GM12878 (cell line): ENCODE measurements around the gene AGBL4. TPM values are rescaled to one million over a fixed set of nuclear protein-coding genes. Genes with fewer than 3 reads are reported as not detected.

Experiments used
- ATAC-seq: fragments of 200-7000 bp; cut with Tn5 transposase; 3 replicates; pipeline ENCODE4 v1.9.1; 2020; ENCODE audit warnings: mild to moderate bottlenecking, moderate library complexity
- BruUV-seq: library from RNA; stranded (reverse); fragments of 400-500 nt; replicated peaks from 2 replicates; lab custom pipeline; 2021; lab: Mats Ljungman, UMichigan
- CTCF ChIA-PET: fragments of 300-600 bp; sonication (Branson Sonifier 250); formaldehyde crosslinking; extraction: SDS; loops from one replicate; lab custom pipeline; 2021; ENCODE audit warnings: inconsistent platforms; lab: Yijun Ruan, JAX
- POLR2A ChIA-PET: fragments of 350-600 bp; formaldehyde crosslinking; extraction: SDS; loops from one replicate; lab custom pipeline; 2021; ENCODE audit warnings: inconsistent platforms; lab: Charles Lee
- RAD21 ChIA-PET: fragments of 300-600 bp; sonication (Branson Sonifier 250); formaldehyde crosslinking; loops from one replicate; lab custom pipeline; 2023; ENCODE audit warnings: antibody characterized with exemption; ENCODE audit not compliant: unreplicated experiment; lab: Charles Lee
- SMC1A ChIA-PET: fragments of 300-600 bp; sonication (Branson Sonifier 250); formaldehyde crosslinking; loops from one replicate; lab custom pipeline; 2023; ENCODE audit not compliant: unreplicated experiment, uncharacterized antibody; lab: Charles Lee
- DNase-seq: peaks from one replicate; pipeline ENCODE4 v3.0.0-alpha.2; 2011; ENCODE audit warnings: low read depth, low spot score
- FAIRE-seq: peaks from 3 replicates; lab custom pipeline; 2011; peaks lifted over from hg19 to GRCh38; lab: Jason Lieb, UNC
- H2AFZ ChIP-seq: 2 replicates; pipeline ENCODE4 v1.6.0; 2011; ENCODE audit warnings: low read depth, low read length, control low read depth; ENCODE audit not compliant: control insufficient read depth
- H3K27ac ChIP-seq: 2 replicates; pipeline ENCODE4 v1.5.1; 2011; ENCODE audit warnings: control low read depth; ENCODE audit not compliant: control insufficient read depth, insufficient read depth
- H3K27me3 ChIP-seq, 2 experiments: replicated peaks in 1 of 2; 2 replicates each; pipeline versions ENCODE4 v1.6.0 to v1.6.1; 2011; ENCODE audit warnings: low read length in 1 of 2; ENCODE audit not compliant: control insufficient read depth in 2 of 2, insufficient read depth in 2 of 2
- H3K36me3 ChIP-seq, 2 experiments: 2 replicates each; pipeline ENCODE4 v1.5.1; 2011; ENCODE audit warnings: low read length in 1 of 2; ENCODE audit not compliant: control insufficient read depth in 2 of 2, insufficient read depth in 2 of 2
- H3K4me1 ChIP-seq: 2 replicates; pipeline ENCODE4 v1.6.1; 2011; ENCODE audit warnings: mild to moderate bottlenecking, low read length, moderate library complexity, mixed read lengths; ENCODE audit not compliant: control insufficient read depth, insufficient read depth
- H3K4me2 ChIP-seq: 2 replicates; pipeline ENCODE4 v1.6.0; 2011; ENCODE audit warnings: control low read depth; ENCODE audit not compliant: control insufficient read depth, insufficient read depth
- H3K4me3 ChIP-seq: fragments of 200-600 bp; sonication (generic); 2 replicates; pipeline ENCODE4 v1.5.1; 2016
- H3K79me2 ChIP-seq: 2 replicates; pipeline ENCODE4 v1.6.0; 2011; ENCODE audit warnings: low read length; ENCODE audit not compliant: control insufficient read depth, insufficient read depth
- H3K9ac ChIP-seq: 2 replicates; pipeline ENCODE4 v1.8.0; 2011; ENCODE audit warnings: low read length, control low read depth, mixed read lengths; ENCODE audit not compliant: control insufficient read depth, insufficient read depth
- H3K9me3 ChIP-seq: replicated peaks from 3 replicates; pipeline ENCODE4 v1.5.1; 2011; ENCODE audit warnings: mild to moderate bottlenecking, low read length; ENCODE audit not compliant: control insufficient read depth, insufficient read depth
- H4K20me1 ChIP-seq: 2 replicates; pipeline ENCODE4 v1.6.0; 2011; ENCODE audit not compliant: control insufficient read depth, insufficient read depth
- ATF7 ChIP-seq: fragments of 450-650 bp; IDR thresholded peaks from 2 replicates; pipeline ENCODE4 v1.6.1; 2016; ENCODE audit warnings: low read depth, mild to moderate bottlenecking
- BHLHE40 ChIP-seq, 2 experiments: fragments of 450-650 bp in 1 of 2; IDR thresholded peaks; 2 replicates each; pipeline ENCODE4 v1.6.1; 2011 to 2017; ENCODE audit warnings: low read depth in 2 of 2, borderline replicate concordance in 1 of 2, improper control_type of control experiment in 1 of 2, low read length in 1 of 2, mild to moderate bottlenecking in 1 of 2
- CBFB ChIP-seq: IDR thresholded peaks from 2 replicates; pipeline ENCODE4 v1.6.1; 2016; ENCODE audit warnings: antibody characterized with exemption, low read depth
- EGR1 ChIP-seq, 2 experiments: IDR thresholded peaks; 1 replicate in 1 of 2; 2 replicates in 1 of 2; pipeline ENCODE4 v1.6.1; 2011 to 2012; ENCODE audit warnings: low read depth in 2 of 2, low read length in 2 of 2, borderline replicate concordance in 1 of 2, mild to moderate bottlenecking in 1 of 2, moderate library complexity in 1 of 2
- HCFC1 ChIP-seq: fragments of 150-350 bp; IDR thresholded peaks from 2 replicates; pipeline ENCODE4 v1.6.1; 2014; ENCODE audit warnings: low read length
- HDGF ChIP-seq: fragments of 450-650 bp; IDR thresholded peaks from 2 replicates; pipeline ENCODE4 v1.6.1; 2016; ENCODE audit warnings: antibody characterized with exemption
- KDM1A ChIP-seq: fragments of 200-600 bp; sonication (generic); IDR thresholded peaks from 2 replicates; pipeline ENCODE4 v1.6.1; 2016; ENCODE audit warnings: borderline replicate concordance
- NR2F1 ChIP-seq: fragments of 450-650 bp; conservative IDR thresholded peaks from 2 replicates; pipeline ENCODE4 v1.6.1; 2017; ENCODE audit warnings: mild to moderate bottlenecking
- REST ChIP-seq: IDR thresholded peaks from 2 replicates; pipeline ENCODE4 v1.6.1; 2012; ENCODE audit warnings: mild to moderate bottlenecking, low read depth, low read length
- WGBS: methylation state at CpG from one replicate; pipeline ENCODE4 v1.1.6; 2016; ENCODE audit warnings: low lambda C conversion rate; ENCODE audit not compliant: insufficient replicate concordance, insufficient coverage; ENCODE audit errors: missing lambda C conversion rate; 5-methylcytosine and 5-hydroxymethylcytosine counted together
- in situ Hi-C: fragments of 300-500 bp; cut with MboI; formaldehyde crosslinking; loops from 9 replicates; pipeline ENCODE4 v1.14.3; 2018; ENCODE audit warnings: mixed read lengths
- intact Hi-C: fragments of 100-400 bp; cut with micrococcal nuclease; formaldehyde crosslinking; loops from one replicate; pipeline ENCODE4 v1.14.2; 2022; ENCODE audit not compliant: unreplicated experiment
- polyA plus RNA-seq, 11 experiments: library from polyadenylated mRNA; depleted of rRNA in 4 of 11; unstranded in 6 of 11; stranded (reverse) in 5 of 11; fragments of >200 nt; fragmentation: Nextera tagmentation in 4 of 11; fragmentation: Illumina TruSeq in 1 of 11; extraction: Ambion mirVana in 4 of 11; extraction: Trizol in 1 of 11; gene quantifications; 1 replicate in 1 of 11; 2 replicates in 10 of 11; pipeline versions ENCODE4 v1.2.1 to v1.2.3, GENCODE V29; 2011 to 2016; ENCODE audit warnings: inconsistent platforms in 2 of 11, missing spikeins in 2 of 11, low read depth in 1 of 11
- total RNA-seq, 4 experiments: library from RNA; depleted of rRNA in 3 of 4; stranded (reverse); fragments of >200 nt in 3 of 4; fragmentation: Illumina TruSeq in 1 of 4; extraction: Trizol in 1 of 4; gene quantifications; 2 replicates each; pipeline versions ENCODE4 v1.2.1 to v1.2.3, GENCODE V29; 2013 to 2021
- TF ChIP-seq, protein P1 (sequence below): IDR thresholded peaks from 2 replicates; pipeline ENCODE4 v1.6.1; 2012; ENCODE audit warnings: low read length, inconsistent platforms
- TF ChIP-seq, protein P2 (sequence below): IDR thresholded peaks from 2 replicates; pipeline ENCODE4 v1.6.1; 2011; ENCODE audit warnings: low read depth, mild to moderate bottlenecking, low read length, moderate library complexity, borderline replicate concordance; ENCODE audit errors: extremely low read depth
- TF ChIP-seq, protein P3 (sequence below): fragments of 450-650 bp; IDR thresholded peaks from 2 replicates; pipeline ENCODE4 v1.6.1; 2017; ENCODE audit warnings: low read depth, mild to moderate bottlenecking, moderate library complexity
- TF ChIP-seq, protein P4 (sequence below): fragments of 450-650 bp; conservative IDR thresholded peaks from 2 replicates; pipeline ENCODE4 v1.6.1; 2017; ENCODE audit warnings: mild to moderate bottlenecking, moderate library complexity

Gene AGBL4
- total and polyA plus RNA-seq, 10 of the 15 experiments (the other 5 are each of a cell fraction or from before 2014, with no cell fraction given): 0.31 TPM; not detected in 9

- in situ Hi-C loops: no loop called here
Measured at GRCh38 chr1:48527051-48527450, 1496.7 kb downstream of the AGBL4 start.

More at GRCh38 chr1:48527051-48527450, 1496.7 kb downstream of the AGBL4 start:
- Histone ChIP-seq H3K79me2 (no peaks in the 10 kb centered on the region), H2AFZ (no peak overlapping the region), H4K20me1 (no peaks in the 10 kb centered on the region), H3K4me1 (no peaks in the 10 kb centered on the region), H3K4me3 (no peak overlapping the region), H3K9me3 (no peaks in the 10 kb centered on the region), H3K4me2 (no peak overlapping the region), H3K27me3 (no peaks in the 10 kb centered on the region), H3K27ac (no peak overlapping the region), H3K9ac (no peak overlapping the region), H3K36me3 (no peaks in the 10 kb centered on the region)
- POLR2A ChIA-PET: no interaction called here
- FAIRE-seq (no peak), ATAC-seq (no peak), DNase-seq (no peak)
- TF ChIP-seq HCFC1: no peak
- no peak for TF ChIP-seq KDM1A
- no peak for TF ChIP-seq BHLHE40 (IDR thresholded peaks at IDR 0.05; ENCODE audit: borderline replicate concordance in 1 of 2, low read depth in 2 of 2, low read length in 1 of 2)
- TF ChIP-seq, protein P1, sequence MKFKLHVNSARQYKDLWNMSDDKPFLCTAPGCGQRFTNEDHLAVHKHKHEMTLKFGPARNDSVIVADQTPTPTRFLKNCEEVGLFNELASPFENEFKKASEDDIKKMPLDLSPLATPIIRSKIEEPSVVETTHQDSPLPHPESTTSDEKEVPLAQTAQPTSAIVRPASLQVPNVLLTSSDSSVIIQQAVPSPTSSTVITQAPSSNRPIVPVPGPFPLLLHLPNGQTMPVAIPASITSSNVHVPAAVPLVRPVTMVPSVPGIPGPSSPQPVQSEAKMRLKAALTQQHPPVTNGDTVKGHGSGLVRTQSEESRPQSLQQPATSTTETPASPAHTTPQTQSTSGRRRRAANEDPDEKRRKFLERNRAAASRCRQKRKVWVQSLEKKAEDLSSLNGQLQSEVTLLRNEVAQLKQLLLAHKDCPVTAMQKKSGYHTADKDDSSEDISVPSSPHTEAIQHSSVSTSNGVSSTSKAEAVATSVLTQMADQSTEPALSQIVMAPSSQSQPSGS: no peak
- no peak for TF ChIP-seq ATF7
- TF ChIP-seq, protein P2, sequence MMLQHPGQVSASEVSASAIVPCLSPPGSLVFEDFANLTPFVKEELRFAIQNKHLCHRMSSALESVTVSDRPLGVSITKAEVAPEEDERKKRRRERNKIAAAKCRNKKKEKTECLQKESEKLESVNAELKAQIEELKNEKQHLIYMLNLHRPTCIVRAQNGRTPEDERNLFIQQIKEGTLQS: no peak
- TF ChIP-seq EGR1 (IDR thresholded peaks at IDR 0.05; ENCODE audit: borderline replicate concordance in 1 of 2, low read depth in 2 of 2, low read length in 2 of 2): no peak
- no peak for TF ChIP-seq HDGF
- no peak for TF ChIP-seq CBFB
- TF ChIP-seq NR2F1: no peak
- no peak for TF ChIP-seq REST
- TF ChIP-seq, protein P3, sequence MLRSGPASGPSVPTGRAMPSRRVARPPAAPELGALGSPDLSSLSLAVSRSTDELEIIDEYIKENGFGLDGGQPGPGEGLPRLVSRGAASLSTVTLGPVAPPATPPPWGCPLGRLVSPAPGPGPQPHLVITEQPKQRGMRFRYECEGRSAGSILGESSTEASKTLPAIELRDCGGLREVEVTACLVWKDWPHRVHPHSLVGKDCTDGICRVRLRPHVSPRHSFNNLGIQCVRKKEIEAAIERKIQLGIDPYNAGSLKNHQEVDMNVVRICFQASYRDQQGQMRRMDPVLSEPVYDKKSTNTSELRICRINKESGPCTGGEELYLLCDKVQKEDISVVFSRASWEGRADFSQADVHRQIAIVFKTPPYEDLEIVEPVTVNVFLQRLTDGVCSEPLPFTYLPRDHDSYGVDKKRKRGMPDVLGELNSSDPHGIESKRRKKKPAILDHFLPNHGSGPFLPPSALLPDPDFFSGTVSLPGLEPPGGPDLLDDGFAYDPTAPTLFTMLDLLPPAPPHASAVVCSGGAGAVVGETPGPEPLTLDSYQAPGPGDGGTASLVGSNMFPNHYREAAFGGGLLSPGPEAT: no peak
- TF ChIP-seq, protein P4, sequence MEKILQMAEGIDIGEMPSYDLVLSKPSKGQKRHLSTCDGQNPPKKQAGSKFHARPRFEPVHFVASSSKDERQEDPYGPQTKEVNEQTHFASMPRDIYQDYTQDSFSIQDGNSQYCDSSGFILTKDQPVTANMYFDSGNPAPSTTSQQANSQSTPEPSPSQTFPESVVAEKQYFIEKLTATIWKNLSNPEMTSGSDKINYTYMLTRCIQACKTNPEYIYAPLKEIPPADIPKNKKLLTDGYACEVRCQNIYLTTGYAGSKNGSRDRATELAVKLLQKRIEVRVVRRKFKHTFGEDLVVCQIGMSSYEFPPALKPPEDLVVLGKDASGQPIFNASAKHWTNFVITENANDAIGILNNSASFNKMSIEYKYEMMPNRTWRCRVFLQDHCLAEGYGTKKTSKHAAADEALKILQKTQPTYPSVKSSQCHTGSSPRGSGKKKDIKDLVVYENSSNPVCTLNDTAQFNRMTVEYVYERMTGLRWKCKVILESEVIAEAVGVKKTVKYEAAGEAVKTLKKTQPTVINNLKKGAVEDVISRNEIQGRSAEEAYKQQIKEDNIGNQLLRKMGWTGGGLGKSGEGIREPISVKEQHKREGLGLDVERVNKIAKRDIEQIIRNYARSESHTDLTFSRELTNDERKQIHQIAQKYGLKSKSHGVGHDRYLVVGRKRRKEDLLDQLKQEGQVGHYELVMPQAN: no peak
- no TSS peak for BruUV-seq
- 29% methylated on average over 5 of the region's 5 CpGs for WGBS
- intact Hi-C loops: no loop called here
- RAD21 ChIA-PET: no interaction called here
- SMC1A ChIA-PET: no interaction called here
- CTCF ChIA-PET: interaction anchor here (1.4 kb wide), 1 partner anchor 8 kb away, joined by 3 read pairs; no protein-coding TSS in a partner anchor
